Left lung (tissue), 10 donors: ENCODE results near the gene HABP4. TPM values are rescaled to one million over a fixed set of nuclear protein-coding genes. Genes with fewer than 3 reads are reported as not detected.

Source experiments
- ATAC-seq: fragments of 200-7000 bp; cut with Tn5 transposase; one replicate; pipeline ENCODE4 v1.9.1; 2020; ENCODE audit warnings: moderate library complexity
- DNase-seq, 4 donors: peaks; one replicate each; pipeline ENCODE4 v3.0.0-alpha.2; 2013 to 2020
- H3K27ac ChIP-seq, 2 donors: fragments of 200-600 bp; sonication (generic) in 1 of 2; one replicate each; pipeline versions ENCODE4 v1.5.0 to v1.8.0; 2020 to 2021
- H3K27me3 ChIP-seq, 2 donors: fragments of 200-600 bp; sonication (generic) in 1 of 2; one replicate each; pipeline versions ENCODE4 v1.5.0 to v1.8.0; 2020 to 2021
- H3K36me3 ChIP-seq, 2 donors: fragments of 200-600 bp; sonication (generic) in 1 of 2; one replicate each; pipeline versions ENCODE4 v1.5.0 to v1.8.0; 2020 to 2021
- H3K4me1 ChIP-seq, 2 donors: fragments of 200-600 bp; one replicate each; pipeline ENCODE4 v1.8.0; 2021
- H3K4me3 ChIP-seq, 2 donors: fragments of 200-600 bp; sonication (generic) in 1 of 2; one replicate each; pipeline versions ENCODE4 v1.5.0 to v1.8.0; 2020 to 2021; ENCODE audit warnings: mild to moderate bottlenecking in 1 of 2
- H3K9me3 ChIP-seq, 2 donors: fragments of 200-600 bp; sonication (generic) in 1 of 2; one replicate each; pipeline versions ENCODE4 v1.5.0 to v1.8.0; 2020 to 2021
- intact Hi-C, 2 donors: fragments of 100-400 bp; cut with DNase I; formaldehyde crosslinking; loops; one replicate each; pipeline versions ENCODE4 v1.11.2 to v1.14.2; 2022
- polyA plus RNA-seq, 6 donors: library from polyadenylated mRNA; unstranded; fragments of 120-200 nt; gene quantifications; one replicate each; pipeline ENCODE4 v1.2.1, GENCODE V29; 2013; ENCODE audit not compliant: insufficient read length in 6 of 6
- total RNA-seq, 2 donors: library from RNA; stranded (reverse); fragmentation: NEBNext Ultra II Directional; extraction: Animal tissue kit (Norgen Biotek cat#: 25700); gene quantifications; one replicate each; pipeline ENCODE4 v1.2.1, GENCODE V29; 2021
- TF ChIP-seq, protein P1 (sequence below), 2 donors: fragments of 200-600 bp; sonication (generic) in 1 of 2; IDR thresholded peaks; one replicate each; pipeline versions ENCODE4 v1.5.0 to v1.8.0; 2021; ENCODE audit warnings: antibody characterized with exemption in 2 of 2
- donor health status: DM: no; HTN: yes; CAD: no.
- donor health status: DM: no; HTN: no; CAD: no.

The HABP4 gene
- total and polyA plus RNA-seq, 8 donors: 8.0 to 17.1 (median 9.9) TPM

DNA sequence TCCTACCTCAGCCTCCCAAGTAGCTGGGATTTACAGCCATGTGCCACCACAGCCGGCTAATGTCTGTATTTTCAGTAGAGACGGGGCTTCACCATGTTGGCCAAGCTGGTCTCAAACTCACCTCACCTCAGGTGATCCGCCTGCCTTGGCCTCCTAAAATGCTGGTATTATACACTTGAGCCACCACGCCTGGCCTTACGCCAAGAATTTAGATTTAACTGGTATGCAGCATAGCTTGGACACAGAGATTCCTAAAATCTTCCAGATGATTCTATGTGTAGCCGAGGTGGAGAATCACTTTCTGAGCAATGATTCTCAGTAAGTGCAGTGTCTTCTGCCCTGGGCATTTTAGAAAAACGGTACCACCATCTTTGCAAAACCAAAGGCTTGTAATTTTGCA, 74.1 kb downstream of the HABP4 start:
- TF ChIP-seq, protein P1, sequence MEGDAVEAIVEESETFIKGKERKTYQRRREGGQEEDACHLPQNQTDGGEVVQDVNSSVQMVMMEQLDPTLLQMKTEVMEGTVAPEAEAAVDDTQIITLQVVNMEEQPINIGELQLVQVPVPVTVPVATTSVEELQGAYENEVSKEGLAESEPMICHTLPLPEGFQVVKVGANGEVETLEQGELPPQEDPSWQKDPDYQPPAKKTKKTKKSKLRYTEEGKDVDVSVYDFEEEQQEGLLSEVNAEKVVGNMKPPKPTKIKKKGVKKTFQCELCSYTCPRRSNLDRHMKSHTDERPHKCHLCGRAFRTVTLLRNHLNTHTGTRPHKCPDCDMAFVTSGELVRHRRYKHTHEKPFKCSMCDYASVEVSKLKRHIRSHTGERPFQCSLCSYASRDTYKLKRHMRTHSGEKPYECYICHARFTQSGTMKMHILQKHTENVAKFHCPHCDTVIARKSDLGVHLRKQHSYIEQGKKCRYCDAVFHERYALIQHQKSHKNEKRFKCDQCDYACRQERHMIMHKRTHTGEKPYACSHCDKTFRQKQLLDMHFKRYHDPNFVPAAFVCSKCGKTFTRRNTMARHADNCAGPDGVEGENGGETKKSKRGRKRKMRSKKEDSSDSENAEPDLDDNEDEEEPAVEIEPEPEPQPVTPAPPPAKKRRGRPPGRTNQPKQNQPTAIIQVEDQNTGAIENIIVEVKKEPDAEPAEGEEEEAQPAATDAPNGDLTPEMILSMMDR (IDR thresholded peaks at IDR 0.05): no peak
- no peak for DNase-seq
- peak overlapping the region in 1 of 2 donors; percentile 13 for H3K27ac ChIP-seq
- no peak overlapping the region for H3K4me3 ChIP-seq
- no peak for ATAC-seq
- no peaks in the 10 kb centered on the region for H3K9me3 ChIP-seq
- no peaks in the 10 kb centered on the region for H3K4me1 ChIP-seq
- H3K36me3 ChIP-seq: no peaks in the 10 kb centered on the region
- intact Hi-C loops: no loop called here
- H3K27me3 ChIP-seq: no peaks in the 10 kb centered on the region

GRCh38 chr9:96524764-96525163, 74.8 kb downstream of the HABP4 start:
- TF ChIP-seq, protein P1 (IDR thresholded peaks at IDR 0.05): no peak
- DNase-seq (no peak), ATAC-seq (no peak)
- Histone ChIP-seq H3K9me3 (no peaks in the 10 kb centered on the region), H3K4me3 (no peak overlapping the region), H3K27ac (no peak overlapping the region), H3K27me3 (no peaks in the 10 kb centered on the region), H3K4me1 (no peaks in the 10 kb centered on the region), H3K36me3 (no peaks in the 10 kb centered on the region)
- intact Hi-C loops: no loop called here

GRCh38 chr9:96532173-96532572, 82.2 kb downstream of the HABP4 start:
- intact Hi-C loops: no loop called here
- Histone ChIP-seq H3K27ac (no peak overlapping the region), H3K9me3 (no peaks in the 10 kb centered on the region), H3K36me3 (no peaks in the 10 kb centered on the region), H3K27me3 (no peaks in the 10 kb centered on the region), H3K4me1 (no peaks in the 10 kb centered on the region), H3K4me3 (no peak overlapping the region)
- TF ChIP-seq, protein P1 (IDR thresholded peaks at IDR 0.05): no peak
- no peak for ATAC-seq
- no peak for DNase-seq

- H3K9me3 ChIP-seq: no peaks in the 10 kb centered on the region
- no peaks in the 10 kb centered on the region for H3K36me3 ChIP-seq
- DNase-seq (no peak), ATAC-seq (no peak)
- H3K27ac ChIP-seq: no peak overlapping the region
- TF ChIP-seq, protein P1 (IDR thresholded peaks at IDR 0.05): no peak
- no peaks in the 10 kb centered on the region for H3K4me1 ChIP-seq
- H3K4me3 ChIP-seq: no peak overlapping the region
- no peaks in the 10 kb centered on the region for H3K27me3 ChIP-seq
- intact Hi-C loops: no loop called here
These were observed 90.1 kb downstream of the HABP4 start for GRCh38 chr9:96540106-96540505.

Other genes with a start within 250 kb of the HABP4 start
- 1 to 10 TPM in 1 of 2 donors, under 1 TPM in 1; 0.41 to 1.0 TPM for gene HSD17B3, start 148.0 kb upstream of the HABP4 start, total RNA-seq
- gene HSD17B3, start 148.0 kb upstream of the HABP4 start, polyA plus RNA-seq: 1 to 10 TPM in 2 of 6 donors, under 1 TPM in 3, not detected in 1; 0.26 to 1.8 (median 0.52) TPM
- 10 to 100 TPM; 24.8 to 32.4 TPM for gene SLC35D2, start 66.5 kb upstream of the HABP4 start, total RNA-seq
- 10 to 100 TPM; 24.1 to 33.4 (median 29.3) TPM for gene SLC35D2, start 66.5 kb upstream of the HABP4 start, polyA plus RNA-seq
- gene ZNF367, start 31.8 kb upstream of the HABP4 start, total RNA-seq: 10 to 100 TPM in 1 of 2 donors, 1 to 10 TPM in 1; 6.1 to 10.1 TPM
- gene ZNF367, start 31.8 kb upstream of the HABP4 start, polyA plus RNA-seq: 10 to 100 TPM; 10.2 to 13.7 (median 11.6) TPM
- gene CDC14B, start 169.7 kb downstream of the HABP4 start, total RNA-seq: 10 to 100 TPM; 10.5 to 17.1 TPM
- gene CDC14B, start 169.7 kb downstream of the HABP4 start, polyA plus RNA-seq: 10 to 100 TPM; 17.3 to 20.3 (median 18.1) TPM
- gene PRXL2C, start 205.1 kb downstream of the HABP4 start, total RNA-seq: 10 to 100 TPM; 18.2 to 31.9 TPM
- gene PRXL2C, start 205.1 kb downstream of the HABP4 start, polyA plus RNA-seq: 1 to 10 TPM; 5.3 to 7.4 (median 5.9) TPM